BLaER1 treated with 17β-estradiol and CSF1 and Interleukin-3, amounts not matched to agents 10 nM and 100 nM (cell line): Measurements from ENCODE around the gene FBLN2.

Experiments used
- H3K27ac ChIP-seq, 11 experiments: shearing (Covaris generic); formaldehyde crosslinking; 2 replicates each; pipeline ENCODE4 v1.8.1; 2022
- H3K27me3 ChIP-seq, 11 experiments: shearing (Covaris generic); formaldehyde crosslinking; 2 replicates each; pipeline ENCODE4 v1.8.1; 2022
- H3K36me3 ChIP-seq, 11 experiments: shearing (Covaris generic); formaldehyde crosslinking; 2 replicates each; pipeline ENCODE4 v1.8.1; 2022
- H3K4me1 ChIP-seq, 10 experiments: shearing (Covaris generic); formaldehyde crosslinking; 2 replicates each; pipeline ENCODE4 v1.8.1; 2022
- H3K4me2 ChIP-seq, 11 experiments: shearing (Covaris generic); formaldehyde crosslinking; 2 replicates each; pipeline ENCODE4 v1.8.1; 2022
- H3K4me3 ChIP-seq, 10 experiments: shearing (Covaris generic); formaldehyde crosslinking; 2 replicates each; pipeline ENCODE4 v1.8.1; 2022
- H3K9ac ChIP-seq, 11 experiments: shearing (Covaris generic); formaldehyde crosslinking; 2 replicates each; pipeline ENCODE4 v1.8.1; 2022
- H3K9me3 ChIP-seq, 11 experiments: shearing (Covaris generic); formaldehyde crosslinking; replicated peaks in 1 of 11; 2 replicates each; pipeline ENCODE4 v1.8.1; 2022
- H4K20me1 ChIP-seq, 11 experiments: shearing (Covaris generic); formaldehyde crosslinking; 2 replicates each; pipeline ENCODE4 v1.8.1; 2022
- Cebpa-rat ChIP-seq, 11 experiments: shearing (Covaris generic); IDR thresholded peaks; 2 replicates each; pipeline ENCODE4 v1.8.1; 2022

Gene FBLN2

DNA sequence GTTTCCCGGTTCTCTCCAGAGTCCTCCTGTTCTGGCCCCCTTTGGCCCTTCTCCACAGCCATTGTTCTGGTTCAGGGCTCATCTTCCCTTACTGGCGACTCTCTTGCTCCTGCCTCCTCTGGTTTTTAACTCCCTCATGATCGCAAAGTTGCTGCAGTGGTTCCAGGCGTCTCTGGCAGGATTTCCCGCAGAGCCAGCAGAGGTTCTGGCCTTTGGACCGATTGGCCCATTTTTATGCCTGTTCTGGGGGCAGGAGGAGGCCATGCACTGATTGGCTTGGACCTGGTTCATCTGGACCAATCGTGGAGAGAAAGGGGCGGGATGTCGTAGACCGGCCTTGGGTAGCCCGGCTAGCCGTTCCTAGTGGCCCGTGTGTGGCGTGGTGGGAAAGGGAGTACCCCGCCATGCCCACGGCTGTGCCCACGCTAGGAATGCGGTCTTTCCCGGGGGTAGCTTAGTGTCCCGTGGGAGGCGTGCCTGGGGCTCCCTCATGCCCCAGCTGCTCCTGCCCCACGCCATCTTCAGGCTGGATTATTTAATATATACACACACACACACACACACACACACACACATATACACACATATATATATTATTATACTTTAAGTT, 113.4 kb downstream of the FBLN2 start:
- Histone ChIP-seq H3K9me3 (peaks cover 0 to 5% (median 0%) of the 10 kb centered on the region in 11 experiments; a peak in 1 of 22 replicates), H3K4me1 (peaks cover 0 to 2% (median 0%) of the 10 kb centered on the region in 10 experiments; a peak in 2 of 20 replicates), H3K4me2 (no peak overlapping the region), H3K27me3 (no peaks in the 10 kb centered on the region), H3K9ac (no peak overlapping the region), H4K20me1 (no peaks in the 10 kb centered on the region; a peak in 1 of 22 replicates), H3K4me3 (no peak overlapping the region), H3K27ac (no peak overlapping the region), H3K36me3 (no peaks in the 10 kb centered on the region)
- no peak for TF ChIP-seq Cebpa-rat (IDR thresholded peaks at IDR 0.05)

DNA sequence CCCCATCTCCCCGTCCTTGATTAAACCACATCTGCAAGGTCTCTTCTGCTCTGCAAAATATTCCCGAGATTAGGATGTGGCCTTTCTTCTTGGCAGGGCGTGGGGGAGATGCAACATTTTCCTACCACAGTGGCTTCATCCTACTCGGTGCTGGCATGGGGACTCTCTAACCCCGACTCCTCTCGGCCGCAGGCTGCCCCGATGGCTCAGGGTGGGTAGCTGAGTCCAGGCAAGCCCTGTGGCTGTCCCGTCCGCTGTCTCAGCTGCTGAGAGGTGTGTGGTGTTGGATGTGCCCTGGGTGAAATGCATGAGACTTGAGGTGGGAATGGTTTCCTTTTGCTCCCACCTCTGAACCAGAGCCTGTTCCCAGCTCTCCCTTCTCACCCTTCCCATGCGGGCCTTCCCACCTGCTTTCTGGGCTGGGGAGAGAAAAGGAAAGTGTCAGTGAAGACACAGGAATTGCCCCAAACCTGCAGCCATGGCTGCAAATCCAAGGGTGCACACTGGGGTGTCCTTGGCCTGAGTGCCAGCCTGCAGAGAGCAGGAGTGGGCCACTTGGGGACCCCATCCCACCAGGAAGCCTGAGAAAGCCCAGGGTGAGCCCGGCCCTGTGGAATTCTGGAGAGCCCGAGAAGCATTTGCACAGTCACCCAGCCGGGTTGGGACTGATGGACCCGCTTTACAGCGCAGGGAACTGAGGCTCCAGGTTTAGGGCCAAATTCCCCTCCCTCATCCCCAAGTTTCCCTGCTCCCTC, 115.0 kb downstream of the FBLN2 start:
- no peak overlapping the region for H3K9ac ChIP-seq
- H4K20me1 ChIP-seq: no peaks in the 10 kb centered on the region; a peak in 1 of 22 replicates
- H3K4me2 ChIP-seq: no peak overlapping the region
- H3K27ac ChIP-seq: no peak overlapping the region
- H3K36me3 ChIP-seq: no peaks in the 10 kb centered on the region
- no peak for TF ChIP-seq Cebpa-rat (IDR thresholded peaks at IDR 0.05)
- no peak overlapping the region for H3K4me3 ChIP-seq
- no peaks in the 10 kb centered on the region for H3K27me3 ChIP-seq
- peaks cover 0 to 5% (median 0%) of the 10 kb centered on the region in 11 experiments; a peak in 1 of 22 replicates for H3K9me3 ChIP-seq
- H3K4me1 ChIP-seq: no peaks in the 10 kb centered on the region

- H3K9ac ChIP-seq: no peak overlapping the region
- H3K4me2 ChIP-seq: no peak overlapping the region
- no peak overlapping the region for H3K27ac ChIP-seq
- H3K4me1 ChIP-seq: no peaks in the 10 kb centered on the region
- H3K36me3 ChIP-seq: no peaks in the 10 kb centered on the region
- H3K27me3 ChIP-seq: no peaks in the 10 kb centered on the region
- TF ChIP-seq Cebpa-rat (IDR thresholded peaks at IDR 0.05): no peak
- no peaks in the 10 kb centered on the region; a peak in 1 of 22 replicates for H4K20me1 ChIP-seq
- H3K9me3 ChIP-seq: peaks cover 0 to 6% (median 0%) of the 10 kb centered on the region in 11 experiments; a peak in 1 of 22 replicates
- H3K4me3 ChIP-seq: no peak overlapping the region
Measured at GRCh38 chr3:13665582-13666226, 116.8 kb downstream of the FBLN2 start.

DNA sequence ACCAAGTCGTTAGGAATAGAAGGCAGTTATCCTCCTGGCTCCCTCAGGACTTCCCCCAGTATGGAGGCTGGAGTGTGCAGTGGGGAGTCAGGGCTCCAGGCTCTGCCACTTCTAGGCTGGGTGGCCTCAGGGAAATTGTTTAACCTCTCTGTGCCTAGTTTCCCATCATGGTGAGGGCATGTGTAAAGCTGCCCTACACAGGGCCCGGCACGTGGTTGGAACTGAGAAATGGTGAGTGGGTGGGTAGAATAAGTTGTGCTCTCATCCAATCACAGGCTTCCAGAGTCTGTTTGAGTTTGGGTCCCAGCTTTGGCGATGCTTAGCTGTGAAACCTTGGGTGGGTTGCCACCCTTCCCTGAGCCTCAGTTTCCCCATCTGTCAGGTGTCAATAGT, 117.3 kb downstream of the FBLN2 start:
- Histone ChIP-seq H3K9ac (no peak overlapping the region), H3K4me2 (no peak overlapping the region)
- no peak for TF ChIP-seq Cebpa-rat (IDR thresholded peaks at IDR 0.05)

DNA sequence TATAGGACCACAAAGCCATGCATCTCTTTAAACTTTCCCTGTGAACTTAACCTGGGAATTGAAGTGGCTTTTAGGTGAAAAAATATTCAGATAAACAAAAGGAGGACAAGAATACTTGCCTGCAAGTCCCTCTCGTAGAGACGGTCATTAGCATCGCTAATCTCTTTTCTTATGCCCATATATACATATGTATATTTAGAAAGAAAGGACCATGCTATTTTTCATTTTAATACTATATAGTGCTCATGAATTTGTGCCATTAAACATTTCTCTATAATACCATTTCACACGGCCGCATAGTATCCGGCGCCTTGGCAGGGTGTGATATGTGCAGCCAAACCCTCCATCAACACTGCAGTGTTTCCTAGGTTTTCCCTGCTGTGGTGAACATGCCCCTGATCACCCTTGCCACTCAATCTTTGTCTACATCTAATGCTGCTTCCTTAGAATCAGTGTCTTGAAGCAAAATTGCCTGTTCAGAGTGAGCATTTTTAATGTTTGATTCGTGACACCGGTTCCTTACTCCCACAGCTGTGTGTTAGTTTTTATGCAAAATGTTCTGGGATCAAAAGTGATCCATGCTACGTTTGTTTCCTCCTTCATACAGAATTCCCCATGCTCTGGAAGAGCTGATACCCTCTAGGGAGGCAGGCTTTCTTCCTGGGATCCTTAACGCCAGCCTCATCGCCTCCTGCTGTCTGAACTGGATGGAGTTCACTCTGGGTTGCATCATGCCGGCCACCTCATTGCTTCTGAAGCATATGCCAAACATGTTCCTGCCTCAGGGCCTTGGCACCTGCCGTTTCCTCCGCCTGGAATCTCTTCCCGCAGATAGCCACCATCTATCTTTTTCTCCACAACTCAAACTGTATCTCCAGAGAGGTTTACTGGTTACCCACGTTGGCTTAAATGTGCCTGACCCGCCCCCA, 118.1 kb downstream of the FBLN2 start:
- H3K9me3 ChIP-seq: peaks cover 0 to 6% (median 0%) of the 10 kb centered on the region in 11 experiments; a peak in 1 of 22 replicates
- no peak overlapping the region for H3K9ac ChIP-seq
- no peaks in the 10 kb centered on the region for H3K4me1 ChIP-seq
- no peak overlapping the region for H3K27ac ChIP-seq
- no peak overlapping the region for H3K4me3 ChIP-seq
- TF ChIP-seq Cebpa-rat (IDR thresholded peaks at IDR 0.05): no peak
- no peaks in the 10 kb centered on the region for H3K27me3 ChIP-seq
- no peaks in the 10 kb centered on the region for H3K36me3 ChIP-seq
- H3K4me2 ChIP-seq: no peak overlapping the region
- H4K20me1 ChIP-seq: no peaks in the 10 kb centered on the region; a peak in 1 of 22 replicates

More for the DNA sequence above, 117.3 kb downstream of the FBLN2 start:
- no peaks in the 10 kb centered on the region for H3K36me3 ChIP-seq
- no peak overlapping the region for H3K4me3 ChIP-seq
- H4K20me1 ChIP-seq: no peaks in the 10 kb centered on the region; a peak in 1 of 22 replicates
- H3K27me3 ChIP-seq: no peaks in the 10 kb centered on the region
- H3K27ac ChIP-seq: no peak overlapping the region
- H3K4me1 ChIP-seq: no peaks in the 10 kb centered on the region
- H3K9me3 ChIP-seq: peaks cover 0 to 6% (median 0%) of the 10 kb centered on the region in 11 experiments; a peak in 1 of 22 replicates

DNA sequence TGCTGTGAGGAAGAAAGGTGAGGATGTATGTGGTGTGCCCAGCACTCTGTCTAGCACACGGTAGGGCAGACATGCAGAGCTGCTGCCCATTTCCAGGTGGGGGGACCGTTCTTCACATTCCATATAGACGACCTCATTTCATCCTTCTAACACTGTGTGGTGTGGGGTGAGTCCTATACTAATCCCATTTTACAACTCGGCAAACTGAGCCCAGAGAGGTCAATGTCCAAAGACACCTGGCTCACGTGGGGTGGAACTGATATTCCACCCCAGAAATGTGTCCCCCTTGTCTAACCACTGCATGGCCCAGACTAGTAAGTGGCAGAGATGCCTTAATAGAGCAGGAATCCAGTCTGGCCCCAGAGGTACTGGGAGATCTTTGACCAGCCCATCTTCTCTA, 119.2 kb downstream of the FBLN2 start:
- TF ChIP-seq Cebpa-rat (IDR thresholded peaks at IDR 0.05): no peak
- Histone ChIP-seq H3K27me3 (no peaks in the 10 kb centered on the region), H3K9ac (no peak overlapping the region), H3K4me3 (no peak overlapping the region), H3K4me2 (no peak overlapping the region), H3K27ac (no peak overlapping the region), H3K4me1 (no peaks in the 10 kb centered on the region), H3K9me3 (peaks cover 0 to 6% (median 0%) of the 10 kb centered on the region in 11 experiments; a peak in 1 of 22 replicates), H3K36me3 (no peaks in the 10 kb centered on the region), H4K20me1 (no peaks in the 10 kb centered on the region; a peak in 1 of 22 replicates)

DNA sequence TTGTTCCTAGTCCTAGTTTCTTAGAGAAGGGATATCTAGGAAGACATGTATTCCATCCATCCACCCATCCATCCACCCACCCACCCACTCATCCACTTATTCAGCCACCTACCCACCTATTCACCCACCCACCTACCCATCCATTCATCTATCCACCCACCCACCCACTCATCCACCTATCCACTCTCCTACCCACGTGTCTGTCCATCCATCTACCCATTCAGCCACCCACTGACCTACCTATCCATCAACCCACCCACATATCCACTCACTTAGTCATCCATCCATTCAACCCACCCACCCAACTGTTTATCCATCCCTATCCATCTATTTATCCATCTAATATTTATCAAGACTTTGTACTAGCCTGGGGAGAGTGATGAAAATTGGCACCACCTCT, 120.5 kb downstream of the FBLN2 start:
- no peaks in the 10 kb centered on the region for H3K4me1 ChIP-seq
- no peak overlapping the region for H3K4me2 ChIP-seq

DNA sequence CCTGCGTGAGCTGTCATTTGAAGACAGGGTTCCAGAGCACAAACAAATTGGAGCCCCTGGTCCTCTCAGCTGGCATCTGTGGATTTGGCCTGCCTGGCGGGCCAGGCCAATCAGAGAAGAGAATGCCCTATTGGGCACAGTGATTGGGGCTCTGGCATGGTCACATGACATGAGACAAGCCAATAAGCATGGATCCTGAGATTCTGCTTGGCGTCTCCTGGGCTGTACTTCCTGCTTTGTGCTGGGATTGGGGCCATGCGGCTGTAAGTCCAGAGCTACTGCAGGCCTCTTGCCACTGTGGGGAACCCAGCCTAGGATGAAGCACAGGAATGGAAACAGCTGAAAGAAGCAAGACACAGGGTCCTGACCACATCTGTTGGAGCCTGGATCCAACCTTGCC, 121.4 kb downstream of the FBLN2 start:
- Histone ChIP-seq H3K9me3 (peaks cover 0 to 6% (median 0%) of the 10 kb centered on the region in 11 experiments; a peak in 1 of 22 replicates), H3K27me3 (no peaks in the 10 kb centered on the region), H3K27ac (no peak overlapping the region), H3K9ac (no peak overlapping the region), H3K4me3 (no peak overlapping the region), H3K4me1 (no peaks in the 10 kb centered on the region), H3K4me2 (no peak overlapping the region), H4K20me1 (no peaks in the 10 kb centered on the region; a peak in 1 of 22 replicates), H3K36me3 (no peaks in the 10 kb centered on the region)
- no peak for TF ChIP-seq Cebpa-rat (IDR thresholded peaks at IDR 0.05)

More for the DNA sequence above, 120.5 kb downstream of the FBLN2 start:
- H3K27me3 ChIP-seq: no peaks in the 10 kb centered on the region
- H3K9ac ChIP-seq: no peak overlapping the region
- H3K36me3 ChIP-seq: no peaks in the 10 kb centered on the region
- TF ChIP-seq Cebpa-rat (IDR thresholded peaks at IDR 0.05): no peak
- peaks cover 0 to 6% (median 0%) of the 10 kb centered on the region in 11 experiments; a peak in 1 of 22 replicates for H3K9me3 ChIP-seq
- no peaks in the 10 kb centered on the region; a peak in 1 of 22 replicates for H4K20me1 ChIP-seq
- no peak overlapping the region for H3K27ac ChIP-seq
- no peak overlapping the region for H3K4me3 ChIP-seq
